Spleen (tissue), 11 donors: Measurements from ENCODE around the gene YPEL3. TPM values are rescaled to one million over a fixed set of nuclear protein-coding genes. Genes with fewer than 3 reads are reported as not detected.
"Not testable (repeated sequence)": the region's sequence is repeated elsewhere in the genome, so short reads cannot be mapped to it uniquely, and the experiment has no call there.

Experiments
- DNase-seq: peaks from one replicate; pipeline ENCODE4 v3.0.0-alpha.2; 2020
- H3K27ac ChIP-seq, 8 donors: fragments of 200-600 bp; sonication (generic) in 7 of 8; 1 replicate in 4 of 8; 2 replicates in 4 of 8; pipeline versions ENCODE4 v1.5.0 to v1.8.0; 2016 to 2021; ENCODE audit warnings: inconsistent platforms in 4 of 8, mild to moderate bottlenecking in 4 of 8, moderate library complexity in 1 of 8
- H3K27me3 ChIP-seq, 7 donors: fragments of 200-600 bp; sonication (generic) in 6 of 7; replicated peaks in 1 of 7; 1 replicate in 4 of 7; 2 replicates in 3 of 7; pipeline versions ENCODE4 v1.5.0 to v1.8.0; 2016 to 2021; ENCODE audit warnings: inconsistent platforms in 3 of 7, mild to moderate bottlenecking in 1 of 7
- H3K36me3 ChIP-seq, 6 donors: fragments of 200-600 bp; sonication (generic) in 5 of 6; 1 replicate in 4 of 6; 2 replicates in 2 of 6; pipeline versions ENCODE4 v1.5.0 to v1.8.0; 2016 to 2021; ENCODE audit warnings: inconsistent platforms in 2 of 6
- H3K4me1 ChIP-seq, 6 donors: fragments of 200-600 bp; sonication (generic) in 5 of 6; 1 replicate in 3 of 6; 2 replicates in 3 of 6; pipeline versions ENCODE4 v1.5.0 to v1.8.0; 2016 to 2021; ENCODE audit warnings: inconsistent platforms in 3 of 6
- H3K4me3 ChIP-seq, 8 donors: fragments of 200-600 bp; sonication (generic) in 7 of 8; 1 replicate in 4 of 8; 2 replicates in 4 of 8; pipeline versions ENCODE4 v1.5.0 to v1.8.0; 2016 to 2021; ENCODE audit warnings: inconsistent platforms in 4 of 8, mild to moderate bottlenecking in 4 of 8, moderate library complexity in 2 of 8
- H3K9me3 ChIP-seq, 8 donors: fragments of 200-600 bp; sonication (generic) in 7 of 8; 1 replicate in 4 of 8; 2 replicates in 4 of 8; pipeline versions ENCODE4 v1.5.0 to v1.8.0; 2016 to 2021; ENCODE audit warnings: inconsistent platforms in 4 of 8
- CTCF ChIP-seq, 11 experiments: fragments of 200-600 bp in 7 of 11; fragments of 450-650 bp in 4 of 11; sonication (generic) in 4 of 11; IDR thresholded peaks in 8 of 11; conservative IDR thresholded peaks in 3 of 11; 1 replicate in 7 of 11; 2 replicates in 4 of 11; pipeline versions ENCODE4 v1.4.0 to v1.8.0; 2016 to 2021; ENCODE audit warnings: antibody characterized with exemption in 11 of 11, inconsistent platforms in 4 of 11, mild to moderate bottlenecking in 1 of 11
- POLR2A ChIP-seq, 3 donors: fragments of 450-650 bp; IDR thresholded peaks; one replicate each; pipeline ENCODE4 v1.5.1; 2017; ENCODE audit warnings: antibody characterized with exemption in 3 of 3, mild to moderate bottlenecking in 1 of 3
- POLR2AphosphoS5 ChIP-seq, 3 donors: sonication (generic); formaldehyde crosslinking; IDR thresholded peaks; one replicate each; pipeline ENCODE4 v1.5.1; 2017; ENCODE audit warnings: antibody characterized with exemption in 3 of 3
- WGBS, 5 donors: extraction: QIAGEN DNeasy Blood & Tissue Kit in 3 of 5; methylation state at CpG; one replicate each; pipeline versions ENCODE4 v1.1.5 to v1.1.7; 2013 to 2018; 5-methylcytosine and 5-hydroxymethylcytosine counted together
- intact Hi-C: fragments of 100-400 bp; cut with DNase I; formaldehyde crosslinking; loops from one replicate; pipeline ENCODE4 v1.15.0; 2023; ENCODE audit warnings: low total_unique reads
- polyA plus RNA-seq, 3 donors: library from polyadenylated mRNA; stranded (reverse); fragments of 200-250 nt; gene quantifications; one replicate each; pipeline ENCODE4 v1.2.1, GENCODE V29; 2013
- total RNA-seq, 7 donors: library from RNA; depleted of rRNA in 3 of 7; stranded (reverse); fragments of >200 nt in 3 of 7; fragmentation: NEBNext Ultra II Directional in 4 of 7; extraction: Animal tissue kit (Norgen Biotek cat#: 25700) in 4 of 7; gene quantifications; one replicate each; pipeline versions ENCODE4 v1.1.0 to v1.2.1, GENCODE V29; 2016 to 2021
- donor health status: healthy with polysubstance abuse.
- donor health status: DM: no; HTN: no; CAD: no; lungs with moderate emphysema.
- donor health status: DM: no; HTN: no; CAD: no.
- donor health status: Bipolar disorder and iron deficiency.
- donor health status: healthy.
- donor health status: DM: no; HTN: no; CAD: no.
- donor health status: DM: yes; HTN: yes; CAD: no.

Gene YPEL3
- total and polyA plus RNA-seq, 10 donors, result 108 to 234 (median 143) TPM

DNA sequence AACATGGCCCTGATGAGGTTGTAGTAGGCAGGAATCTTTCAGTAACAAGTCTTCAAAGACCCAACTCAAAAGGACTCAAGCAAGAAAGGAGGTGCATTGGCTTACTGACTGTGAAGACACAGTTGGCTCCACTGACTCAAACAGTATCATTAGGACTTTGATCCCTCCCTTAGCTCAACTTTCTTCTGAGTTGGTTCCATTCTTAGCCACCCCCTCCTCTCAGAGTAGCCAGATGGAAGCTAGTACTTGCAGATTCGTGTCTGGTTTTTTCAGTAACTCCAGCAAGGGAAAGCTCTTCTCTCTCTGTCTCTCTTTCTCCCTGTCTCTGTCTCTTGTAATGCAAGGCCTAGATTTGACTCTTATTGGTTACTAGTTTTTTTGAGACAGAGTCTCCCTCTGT is 32.0 kb upstream of the YPEL3 start:
- TF ChIP-seq CTCF (IDR thresholded peaks at IDR 0.05 in 8 of 11, conservative IDR thresholded peaks at IDR 0.05 in 3 of 11) (no peak), POLR2AphosphoS5 (IDR thresholded peaks at IDR 0.05) (no peak), POLR2A (IDR thresholded peaks at IDR 0.05) (no peak)
- WGBS, 5 donors, result 84 to 96% (median 94%) methylated on average over 1 of the region's 1 CpG
- intact Hi-C loops, result no loop called here
- H3K4me1 ChIP-seq, result peaks cover 0 to 21% (median 8%) of the 10 kb centered on the region in 6 donors
- H3K36me3 ChIP-seq, result no peaks in the 10 kb centered on the region
- no peaks in the 10 kb centered on the region for H3K9me3 ChIP-seq
- H3K27me3 ChIP-seq, result no peaks in the 10 kb centered on the region
- no peak for DNase-seq
- H3K4me3 ChIP-seq, result no peak overlapping the region
- no peak overlapping the region for H3K27ac ChIP-seq

DNA sequence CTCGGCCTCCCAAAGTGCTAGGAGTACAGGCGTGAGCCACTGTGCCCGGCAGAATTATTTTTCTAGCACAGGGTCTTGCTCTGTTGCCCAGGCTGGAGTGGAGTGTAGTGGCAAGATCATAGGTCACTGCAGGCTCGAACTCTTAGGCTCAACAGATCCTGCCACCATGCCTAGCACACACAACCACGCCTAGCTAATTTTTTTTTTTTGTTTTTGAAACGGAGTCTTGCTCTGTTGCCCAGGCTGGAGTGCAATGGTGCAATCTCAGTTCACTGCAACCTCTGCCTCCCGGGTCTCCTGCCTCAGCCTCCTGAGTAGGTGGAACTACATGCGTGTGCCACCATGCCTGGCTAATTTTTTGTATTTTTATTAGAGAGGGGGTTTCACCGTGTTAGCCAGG is 29.7 kb upstream of the YPEL3 start:
- Histone ChIP-seq H3K36me3 (peaks cover 0 to 11% (median 0%) of the 10 kb centered on the region in 6 donors), H3K4me1 (peaks cover 12 to 36% (median 24%) of the 10 kb centered on the region in 6 donors)
- 89 to 96% (median 93%) methylated on average over 9 of the region's 9 CpGs for WGBS, 5 donors
- H3K27me3 ChIP-seq, H3K9me3 ChIP-seq, intact Hi-C loops, DNase-seq, H3K4me3 ChIP-seq, H3K27ac ChIP-seq: not testable (repeated sequence)

DNA sequence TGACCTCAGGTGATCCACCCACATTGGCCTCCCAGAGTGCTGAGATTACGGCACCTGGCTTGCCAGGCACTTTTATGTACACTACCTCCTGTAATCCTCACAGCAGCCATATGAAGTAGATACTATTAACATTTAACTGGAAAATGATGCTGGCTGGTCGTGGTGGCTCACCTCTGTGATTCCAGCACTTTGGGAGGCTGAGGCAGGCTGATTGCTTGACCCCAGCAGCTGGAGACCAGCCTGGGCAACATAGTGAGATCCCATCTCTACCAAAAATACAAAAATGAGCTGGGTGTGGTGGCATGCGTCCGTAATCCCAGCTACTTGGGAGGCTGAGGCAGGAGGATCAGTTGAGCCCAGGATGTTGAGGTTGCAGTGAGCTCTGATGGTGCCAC is 29.0 kb upstream of the YPEL3 start:
- 89 to 98% (median 95%) methylated on average over 4 of the region's 4 CpGs for WGBS, 5 donors
- no peak for DNase-seq
- no peak overlapping the region for H3K27ac ChIP-seq

DNA sequence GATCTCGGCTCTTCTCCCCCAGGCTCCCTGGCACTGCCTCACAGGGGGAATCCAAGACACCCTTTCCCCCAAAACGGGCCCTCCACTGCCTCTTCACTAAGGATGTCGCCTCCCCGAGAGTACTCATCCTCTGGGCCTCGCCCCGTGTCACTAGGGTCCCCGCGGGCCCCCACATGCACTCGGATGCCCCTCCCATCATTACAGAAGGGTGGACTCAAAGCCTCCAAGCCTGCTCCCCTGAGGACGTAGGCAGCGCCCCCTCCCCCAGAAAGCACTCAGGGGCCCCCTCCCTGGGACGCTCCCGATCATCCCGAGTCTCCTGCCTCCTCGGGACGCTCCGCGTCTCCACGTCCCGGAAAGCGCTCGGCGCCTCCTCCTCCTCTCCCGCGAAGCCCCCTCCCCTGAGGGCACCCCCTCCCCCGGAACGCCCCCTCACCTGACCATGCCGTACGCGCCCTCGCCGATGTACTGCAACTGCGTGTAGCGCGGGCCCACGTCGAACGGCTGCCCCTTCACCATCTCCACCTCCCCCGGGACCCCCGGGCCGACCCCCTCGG is 26.7 kb upstream of the YPEL3 start:
- Histone ChIP-seq H3K36me3 (peaks cover 0 to 39% (median 12%) of the 10 kb centered on the region in 6 donors), H3K9me3 (no peaks in the 10 kb centered on the region), H3K4me1 (peaks cover 12 to 50% (median 34%) of the 10 kb centered on the region in 6 donors), H3K27me3 (no peaks in the 10 kb centered on the region), H3K4me3 (peak overlapping the region; percentile 62 to 93 (median 73)), H3K27ac (peak overlapping the region; percentile 88 to 96 (median 94))
- 0 to 2% (median 2%) methylated on average over 21 to 42 of the region's 42 CpGs for WGBS, 5 donors
- intact Hi-C loops, result no loop called here
- DNase-seq, result no peak
- TF ChIP-seq POLR2A (IDR thresholded peaks at IDR 0.05) (no peak), POLR2AphosphoS5 (IDR thresholded peaks at IDR 0.05) (no peak), CTCF (IDR thresholded peaks at IDR 0.05 in 8 of 11, conservative IDR thresholded peaks at IDR 0.05 in 3 of 11) (no peak)

More for the DNA sequence above, 29.0 kb upstream of the YPEL3 start:
- no peaks in the 10 kb centered on the region for H3K9me3 ChIP-seq
- peaks cover 0 to 16% (median under 1%) of the 10 kb centered on the region in 6 donors for H3K36me3 ChIP-seq
- no peak overlapping the region for H3K4me3 ChIP-seq
- intact Hi-C loops, result no loop called here
- peaks cover 12 to 43% (median 31%) of the 10 kb centered on the region in 6 donors for H3K4me1 ChIP-seq
- no peaks in the 10 kb centered on the region for H3K27me3 ChIP-seq
- TF ChIP-seq CTCF (IDR thresholded peaks at IDR 0.05 in 8 of 11, conservative IDR thresholded peaks at IDR 0.05 in 3 of 11) (no peak), POLR2A (IDR thresholded peaks at IDR 0.05) (no peak), POLR2AphosphoS5 (IDR thresholded peaks at IDR 0.05) (no peak)
